ENCODE data around the gene YWHAH.

YWHAH gene

GRCh38 chr22:31920306-31920705 lies 24.0 kb upstream of the YWHAH start:
- no peak for DNase-seq
- in situ Hi-C loops (cut with HindIII; ENCODE audit: low pct_ligation_motif_present, low pct_unique_long_range_greater_than_20kb, low sequenced_read_pairs) = no loop called here

DNA sequence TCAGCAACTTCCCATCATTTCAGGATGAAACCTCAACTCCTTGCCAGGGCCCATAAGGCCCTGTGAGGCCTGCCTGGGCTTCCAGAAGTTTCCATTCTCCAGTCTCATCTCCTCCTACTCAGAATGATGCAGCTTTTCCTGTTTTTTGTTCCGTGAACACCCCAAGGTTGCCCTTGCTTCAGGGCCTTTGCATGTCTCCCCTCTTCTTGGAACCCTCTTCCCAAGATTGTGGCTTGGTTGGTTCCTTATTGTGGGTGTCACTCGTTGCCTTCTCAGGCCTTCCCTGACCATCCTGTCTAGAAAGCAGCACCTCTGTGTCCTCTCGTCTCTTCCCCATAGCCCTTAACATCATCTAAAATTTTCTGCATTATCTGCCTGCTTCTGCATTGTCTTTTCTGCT lies 23.2 kb upstream of the YWHAH start:
- no peak for DNase-seq
- in situ Hi-C loops (cut with HindIII; ENCODE audit: low pct_ligation_motif_present, low pct_unique_long_range_greater_than_20kb, low sequenced_read_pairs) = no loop called here

DNA sequence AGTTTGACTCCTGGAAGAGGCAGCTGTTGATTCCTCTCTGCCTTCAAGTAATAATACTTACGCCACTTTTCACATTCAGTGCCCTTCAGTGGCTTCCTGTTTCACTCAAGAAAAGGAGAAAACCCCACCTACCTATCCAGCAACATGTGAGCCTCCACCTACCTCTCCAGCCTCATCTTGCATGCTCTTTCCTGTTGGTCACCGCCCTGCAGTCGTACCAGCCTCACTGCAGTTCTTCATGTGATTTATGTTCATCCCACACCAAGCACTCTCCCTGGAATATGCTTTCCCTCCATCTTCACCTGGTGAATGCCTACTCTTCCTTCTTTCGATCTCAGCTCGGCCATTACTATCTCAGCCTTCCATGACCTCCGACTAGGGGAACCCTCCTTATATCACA lies 21.8 kb upstream of the YWHAH start:
- in situ Hi-C loops (cut with HindIII; ENCODE audit: low pct_ligation_motif_present, low pct_unique_long_range_greater_than_20kb, low sequenced_read_pairs) = no loop called here
- DNase-seq = no peak

GRCh38 chr22:31923136-31923535 lies 21.2 kb upstream of the YWHAH start:
- no peak for DNase-seq
- in situ Hi-C loops (cut with HindIII; ENCODE audit: low pct_ligation_motif_present, low pct_unique_long_range_greater_than_20kb, low sequenced_read_pairs) = no loop called here

GRCh38 chr22:31923747-31924146 lies 20.6 kb upstream of the YWHAH start:
- no peak for DNase-seq
- in situ Hi-C loops (cut with HindIII; ENCODE audit: low pct_ligation_motif_present, low pct_unique_long_range_greater_than_20kb, low sequenced_read_pairs) = no loop called here

DNA sequence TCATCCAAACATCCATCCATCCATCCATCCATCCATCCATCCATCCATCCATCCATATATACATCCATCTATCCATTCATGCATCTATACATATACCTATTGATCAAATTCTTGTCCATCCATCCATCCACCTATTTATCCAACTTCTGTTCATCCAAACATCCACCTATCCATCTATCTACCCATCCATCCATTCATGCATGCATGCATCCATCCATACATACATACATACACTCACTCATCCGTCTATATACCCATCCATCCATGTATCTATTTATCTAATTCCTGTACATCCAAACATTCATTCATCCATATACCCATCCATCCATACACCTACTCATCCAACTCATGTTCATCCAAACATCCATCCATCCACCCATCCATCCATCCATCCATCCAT lies 19.3 kb upstream of the YWHAH start:
- DNase-seq = no peak
- in situ Hi-C loops (cut with HindIII; ENCODE audit: low pct_ligation_motif_present, low pct_unique_long_range_greater_than_20kb, low sequenced_read_pairs) = no loop called here

GRCh38 chr22:31926024-31926423 lies 18.3 kb upstream of the YWHAH start:
- in situ Hi-C loops (cut with HindIII; ENCODE audit: low pct_ligation_motif_present, low pct_unique_long_range_greater_than_20kb, low sequenced_read_pairs) = no loop called here
- no peak for DNase-seq

- in situ Hi-C loops (cut with HindIII; ENCODE audit: low pct_ligation_motif_present, low pct_unique_long_range_greater_than_20kb, low sequenced_read_pairs) = no loop called here
- DNase-seq = no peak
Measured at GRCh38 chr22:31926969-31927368, 17.4 kb upstream of the YWHAH start.

DNA sequence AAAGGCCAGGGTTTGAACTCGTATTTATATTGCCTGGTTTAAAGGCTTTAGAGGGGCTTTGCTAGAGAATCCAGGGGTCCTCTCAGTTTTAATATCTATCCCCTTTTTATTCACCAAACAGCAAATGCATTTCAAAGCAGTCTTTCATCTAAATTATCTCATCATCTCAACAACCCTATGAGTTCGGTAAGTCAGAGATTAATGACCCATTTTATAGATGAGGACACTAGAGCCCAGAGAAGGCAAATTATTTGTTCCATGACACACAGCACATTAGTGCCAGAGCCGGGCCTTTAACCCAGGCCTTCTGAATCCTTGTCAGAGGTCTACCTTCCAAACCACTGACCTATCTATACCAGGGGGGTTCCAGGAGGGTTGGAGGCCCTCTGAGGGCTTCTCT lies 16.8 kb upstream of the YWHAH start:
- DNase-seq = no peak
- in situ Hi-C loops (cut with HindIII; ENCODE audit: low pct_ligation_motif_present, low pct_unique_long_range_greater_than_20kb, low sequenced_read_pairs) = no loop called here

DNA sequence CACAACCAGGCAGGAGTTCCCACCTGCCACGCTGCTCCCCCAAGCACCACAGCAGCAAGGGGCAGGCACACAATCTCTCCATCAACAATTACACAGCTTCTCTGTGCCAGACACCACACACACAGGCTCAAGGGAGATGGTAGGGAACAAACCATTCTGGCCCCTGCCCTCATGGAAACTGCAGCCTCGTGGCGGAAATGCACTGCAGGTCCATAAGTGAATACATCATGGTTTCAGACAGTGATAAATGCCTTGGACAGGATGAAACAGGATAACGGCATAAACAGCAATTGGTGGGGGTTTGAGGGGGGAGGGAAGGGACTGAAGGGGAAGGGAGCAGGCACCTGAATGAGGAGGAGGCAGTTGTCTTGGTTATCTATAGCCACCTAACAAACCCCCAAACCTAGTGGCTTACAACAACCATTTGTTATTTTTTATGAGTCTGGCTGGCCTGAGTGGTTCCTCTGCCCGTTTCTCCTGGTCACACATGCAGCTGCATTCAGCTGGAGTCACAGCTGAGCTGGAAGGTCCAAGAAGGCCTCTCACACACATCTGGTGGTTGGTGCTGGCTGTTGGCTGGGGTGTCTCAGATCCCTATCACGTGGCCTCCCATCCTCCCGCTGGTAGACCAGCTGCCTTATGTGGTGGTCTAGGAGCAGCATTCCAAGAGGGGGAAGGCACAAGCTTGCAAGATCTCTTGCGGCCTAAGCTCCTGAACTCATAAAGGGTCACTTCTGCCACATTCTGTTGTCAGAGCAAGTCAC lies 15.0 kb upstream of the YWHAH start:
- in situ Hi-C loops (cut with HindIII; ENCODE audit: low pct_ligation_motif_present, low pct_unique_long_range_greater_than_20kb, low sequenced_read_pairs) = no loop called here
- DNase-seq = no peak

- DNase-seq = no peak
- in situ Hi-C loops (cut with HindIII; ENCODE audit: low pct_ligation_motif_present, low pct_unique_long_range_greater_than_20kb, low sequenced_read_pairs) = no loop called here
Measured at GRCh38 chr22:31932863-31933262, 11.5 kb upstream of the YWHAH start.

- no peak for DNase-seq
- in situ Hi-C loops (cut with HindIII; ENCODE audit: low pct_ligation_motif_present, low pct_unique_long_range_greater_than_20kb, low sequenced_read_pairs) = no loop called here
Measured at GRCh38 chr22:31933406-31933805, 10.9 kb upstream of the YWHAH start.

DNA sequence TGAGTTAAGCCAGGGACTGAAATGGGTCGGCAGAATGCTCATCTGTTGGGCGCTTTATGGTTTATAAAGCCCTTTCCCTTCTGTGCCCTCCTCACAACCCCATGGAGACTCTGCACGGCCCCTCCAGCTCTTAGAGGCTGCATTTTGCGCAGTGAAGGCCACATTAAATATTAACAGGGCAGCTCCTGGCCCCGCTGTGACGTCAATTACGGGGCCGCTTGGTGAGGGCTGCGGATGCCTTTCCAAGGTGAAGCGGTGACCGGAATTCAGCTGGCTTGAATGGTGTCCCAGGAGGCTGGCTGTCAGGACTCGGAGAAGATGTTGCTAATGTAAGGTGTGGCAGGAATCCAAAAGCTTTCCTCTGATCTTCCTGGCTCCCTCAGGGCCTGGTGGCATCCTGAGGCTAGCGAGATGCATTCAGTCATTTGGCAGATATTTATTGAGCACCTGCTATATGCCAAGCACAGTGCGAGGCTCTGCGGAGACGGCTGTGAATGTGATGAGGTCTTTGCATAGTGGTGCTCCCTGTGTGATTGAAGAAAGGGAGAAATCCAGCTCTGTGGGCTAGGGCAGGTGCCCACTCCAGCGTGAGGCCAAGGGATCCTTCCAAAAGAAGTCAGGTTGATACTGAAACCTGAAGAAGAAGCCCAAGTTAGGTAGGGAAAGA lies 10.4 kb upstream of the YWHAH start:
- in situ Hi-C loops (cut with HindIII; ENCODE audit: low pct_ligation_motif_present, low pct_unique_long_range_greater_than_20kb, low sequenced_read_pairs) = no loop called here

GRCh38 chr22:31935961-31936635 lies 8.2 kb upstream of the YWHAH start:
- in situ Hi-C loops (cut with HindIII; ENCODE audit: low pct_ligation_motif_present, low pct_unique_long_range_greater_than_20kb, low sequenced_read_pairs) = no loop called here
- DNase-seq = no peak

More for the DNA sequence above, 10.4 kb upstream of the YWHAH start:
- no peak for DNase-seq

DNA sequence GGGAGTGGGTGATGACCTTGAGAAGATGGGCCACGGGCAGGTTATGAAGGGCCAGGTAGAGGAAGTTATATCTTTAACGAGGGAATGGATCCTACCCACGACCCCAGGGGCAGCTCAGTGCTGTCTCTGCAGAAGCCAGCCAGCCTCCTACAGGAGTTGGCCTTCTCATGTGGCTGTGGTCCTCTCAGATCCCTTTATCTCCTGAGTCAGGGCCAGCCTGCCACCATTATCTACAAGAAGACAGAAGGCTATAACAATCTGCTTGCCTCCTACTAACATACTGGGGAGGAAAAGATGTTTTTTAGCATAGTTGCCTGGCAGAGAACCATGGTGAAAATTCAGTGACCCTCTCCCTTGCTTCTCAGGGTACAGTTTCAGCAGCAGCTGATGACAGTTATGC lies 7.0 kb upstream of the YWHAH start:
- no peak for DNase-seq

GRCh38 chr22:31938296-31938695 lies 6.0 kb upstream of the YWHAH start:
- in situ Hi-C loops (cut with HindIII; ENCODE audit: low pct_ligation_motif_present, low pct_unique_long_range_greater_than_20kb, low sequenced_read_pairs) = no loop called here

More for the DNA sequence above, 7.0 kb upstream of the YWHAH start:
- in situ Hi-C loops (cut with HindIII; ENCODE audit: low pct_ligation_motif_present, low pct_unique_long_range_greater_than_20kb, low sequenced_read_pairs) = no loop called here

DNA sequence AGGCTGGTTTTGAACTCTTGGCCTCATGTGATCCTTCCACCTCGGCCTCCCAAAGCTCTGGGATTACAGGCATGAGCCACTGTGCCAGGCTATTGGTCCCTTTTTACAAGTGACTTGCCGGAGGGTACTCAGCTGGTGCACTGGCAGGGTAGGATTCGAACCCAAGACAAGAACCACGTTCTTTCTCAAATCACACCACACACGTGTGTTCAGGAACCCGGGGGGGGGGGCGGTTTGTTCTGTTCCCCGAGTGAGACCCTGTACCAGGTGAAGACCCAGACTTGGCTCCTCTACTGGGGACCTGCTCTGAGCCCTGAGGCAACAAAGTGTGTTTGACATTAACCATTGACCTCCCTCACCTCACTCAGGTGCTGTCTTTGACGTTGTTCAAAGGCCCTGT lies 3.8 kb upstream of the YWHAH start:
- in situ Hi-C loops (cut with HindIII; ENCODE audit: low pct_ligation_motif_present, low pct_unique_long_range_greater_than_20kb, low sequenced_read_pairs) = no loop called here

More at GRCh38 chr22:31938296-31938695, 6.0 kb upstream of the YWHAH start:
- no peak for DNase-seq

DNA sequence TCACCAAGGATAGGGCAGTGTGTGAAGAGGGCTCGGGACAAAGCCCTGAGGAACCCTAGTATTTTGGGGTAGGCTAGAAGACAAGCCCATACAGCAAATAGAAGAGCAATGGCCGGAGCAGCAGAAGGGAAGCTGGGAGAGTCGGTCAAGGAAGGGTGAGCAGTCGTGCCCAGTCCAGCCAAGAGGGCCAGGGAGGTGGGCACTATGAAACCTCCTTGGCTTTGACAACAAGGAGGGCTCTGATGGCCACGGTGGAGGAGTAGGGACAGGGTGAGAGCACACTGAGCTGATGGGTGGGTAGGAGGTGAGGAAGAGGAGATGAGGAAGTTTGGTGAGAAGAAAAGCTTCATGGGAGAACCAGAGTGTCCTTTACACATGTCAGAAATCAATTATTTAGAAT lies 2.2 kb upstream of the YWHAH start:
- in situ Hi-C loops (cut with HindIII; ENCODE audit: low pct_ligation_motif_present, low pct_unique_long_range_greater_than_20kb, low sequenced_read_pairs) = no loop called here
- DNase-seq = no peak

More for the DNA sequence above, 3.8 kb upstream of the YWHAH start:
- DNase-seq = no peak

DNA sequence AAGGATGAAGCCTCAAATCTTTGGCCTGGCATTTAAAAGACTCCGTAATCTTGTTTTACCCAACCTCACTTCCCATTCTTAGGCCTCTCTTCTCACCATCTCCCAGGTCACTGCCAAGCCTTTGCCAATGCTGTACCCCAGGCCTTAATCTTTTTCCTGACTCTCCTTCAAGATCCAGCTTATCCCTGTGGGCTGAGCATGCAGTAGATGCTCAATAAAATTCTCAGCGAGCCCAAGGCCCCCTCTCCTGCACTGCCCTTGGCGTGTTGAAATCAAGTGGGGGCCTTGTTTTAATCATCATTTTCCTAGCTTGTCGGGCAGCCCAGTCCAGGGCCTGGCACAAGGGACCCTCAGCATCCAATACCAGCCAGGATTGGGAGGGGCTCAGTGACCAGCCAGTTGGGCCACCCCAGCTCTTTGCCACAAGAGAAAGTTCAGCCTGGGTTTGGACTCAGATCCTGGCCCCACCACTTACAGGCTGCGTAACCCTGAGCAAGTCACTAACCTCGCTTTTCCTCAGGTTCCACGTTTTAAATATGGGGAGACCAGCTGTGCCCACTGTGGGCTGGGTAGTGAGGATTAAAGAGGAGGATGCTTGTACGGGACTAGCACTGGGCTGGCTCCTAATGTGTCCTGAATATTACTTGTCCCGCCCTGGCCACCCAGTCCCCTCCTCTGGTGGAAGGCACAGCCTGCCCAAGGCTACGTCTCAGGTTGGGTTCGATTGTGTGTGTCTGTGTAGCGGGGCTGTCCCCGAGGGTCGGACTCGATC lies 943 bp upstream of the YWHAH start:
- DNase-seq = no peak
- in situ Hi-C loops (cut with HindIII; ENCODE audit: low pct_ligation_motif_present, low pct_unique_long_range_greater_than_20kb, low sequenced_read_pairs) = no loop called here

Measured in ACHN (cell line).